Measurements from ENCODE around the gene GRIP1. TPM values are rescaled to one million over a fixed set of nuclear protein-coding genes. Genes with fewer than 3 reads are reported as not detected.

The GRIP1 gene
- total and polyA plus RNA-seq, 9 donors = 0.36 to 10.1 (median 3.9) TPM

- no peak overlapping the region for H3K4me3 ChIP-seq
- intact Hi-C loops (cut with DNase I) = no loop called here
- no peaks in the 10 kb centered on the region for H3K4me1 ChIP-seq (ENCODE audit: insufficient read depth)
- 47 to 82% (median 66%) methylated on average over 4 of the region's 4 CpGs for WGBS, 3 donors
- no peaks in the 10 kb centered on the region for H3K36me3 ChIP-seq
- DNase-seq = no peak
- no peak for TF ChIP-seq POLR2A (IDR thresholded peaks at IDR 0.05)
- H3K27ac ChIP-seq = no peak overlapping the region
- H3K27me3 ChIP-seq = no peaks in the 10 kb centered on the region
- H3K9me3 ChIP-seq = no peaks in the 10 kb centered on the region
Observed at GRCh38 chr12:66598079-66598478, 80.8 kb downstream of the GRIP1 start.

GRCh38 chr12:66596199-66596598 is 82.7 kb downstream of the GRIP1 start:
- H3K27ac ChIP-seq = no peak overlapping the region
- 59 to 67% (median 59%) methylated on average over 2 of the region's 2 CpGs for WGBS, 3 donors
- TF ChIP-seq POLR2A (IDR thresholded peaks at IDR 0.05) (no peak), CTCF (IDR thresholded peaks at IDR 0.05) (no peak), EP300 (IDR thresholded peaks at IDR 0.05) (no peak)
- intact Hi-C loops (cut with DNase I) = no loop called here
- no peaks in the 10 kb centered on the region for H3K9me3 ChIP-seq
- H3K4me1 ChIP-seq (ENCODE audit: insufficient read depth) = no peaks in the 10 kb centered on the region
- H3K4me3 ChIP-seq = no peak overlapping the region
- no peaks in the 10 kb centered on the region for H3K36me3 ChIP-seq
- H3K27me3 ChIP-seq = no peaks in the 10 kb centered on the region
- no peak for DNase-seq

GRCh38 chr12:66594688-66595087 is 84.2 kb downstream of the GRIP1 start:
- H3K36me3 ChIP-seq = no peaks in the 10 kb centered on the region
- H3K4me1 ChIP-seq (ENCODE audit: insufficient read depth) = no peaks in the 10 kb centered on the region
- no peaks in the 10 kb centered on the region for H3K27me3 ChIP-seq
- H3K9me3 ChIP-seq = no peaks in the 10 kb centered on the region
- intact Hi-C loops (cut with DNase I) = no loop called here
- DNase-seq = no peak
- no peak overlapping the region for H3K4me3 ChIP-seq
- no peak for TF ChIP-seq CTCF (IDR thresholded peaks at IDR 0.05)
- TF ChIP-seq POLR2A (IDR thresholded peaks at IDR 0.05) = no peak
- no peak for TF ChIP-seq EP300 (IDR thresholded peaks at IDR 0.05)
- no peak overlapping the region for H3K27ac ChIP-seq

- H3K9me3 ChIP-seq = no peaks in the 10 kb centered on the region
- 45 to 58% (median 52%) methylated on average over 2 of the region's 2 CpGs for WGBS, 3 donors
- H3K4me3 ChIP-seq = no peak overlapping the region
- intact Hi-C loops (cut with DNase I) = no loop called here
- H3K27ac ChIP-seq = no peak overlapping the region
- DNase-seq = no peak
- no peak for TF ChIP-seq CTCF (IDR thresholded peaks at IDR 0.05)
- no peaks in the 10 kb centered on the region for H3K27me3 ChIP-seq
- H3K4me1 ChIP-seq (ENCODE audit: insufficient read depth) = no peaks in the 10 kb centered on the region
- no peaks in the 10 kb centered on the region for H3K36me3 ChIP-seq
Observed at GRCh38 chr12:66590275-66590985, 88.4 kb downstream of the GRIP1 start.

- intact Hi-C loops (cut with DNase I) = no loop called here
- Histone ChIP-seq H3K27me3 (no peaks in the 10 kb centered on the region), H3K36me3 (no peaks in the 10 kb centered on the region), H3K9me3 (no peaks in the 10 kb centered on the region), H3K4me1 (ENCODE audit: insufficient read depth) (no peaks in the 10 kb centered on the region), H3K4me3 (no peak overlapping the region), H3K27ac (no peak overlapping the region)
- WGBS, 3 donors = 84 to 90% (median 89%) methylated on average over 3 of the region's 3 CpGs
- TF ChIP-seq CTCF (IDR thresholded peaks at IDR 0.05) (no peak), EP300 (IDR thresholded peaks at IDR 0.05) (no peak), POLR2A (IDR thresholded peaks at IDR 0.05) (no peak)
- no peak for DNase-seq
Observed at GRCh38 chr12:66589095-66589494, 89.8 kb downstream of the GRIP1 start.

All from ovary (tissue), 9 donors.